Tibial nerve (tissue), 4 donors: ENCODE data around the gene MED12L. TPM values are rescaled to one million over a fixed set of nuclear protein-coding genes. Genes with fewer than 3 reads are reported as not detected.

Experiments
- DNase-seq, 2 donors: peaks; one replicate each; pipeline ENCODE4 v3.0.0-alpha.2; 2019; ENCODE audit warnings: low spot score in 2 of 2
- H3K27ac ChIP-seq, 4 donors: fragments of 200-600 bp; sonication (generic) in 3 of 4; one replicate each; pipeline ENCODE4 v1.5.1; 2017 to 2019; ENCODE audit warnings: mild to moderate bottlenecking in 1 of 4
- H3K27me3 ChIP-seq, 2 donors: fragments of 200-600 bp; sonication (generic) in 1 of 2; one replicate each; pipeline versions ENCODE4 v1.5.1 to v1.6.0; 2017 to 2019
- H3K36me3 ChIP-seq, 3 donors: fragments of 200-600 bp; sonication (generic); one replicate each; pipeline ENCODE4 v1.5.1; 2018 to 2019
- H3K4me1 ChIP-seq, 4 donors: fragments of 200-600 bp; sonication (generic) in 3 of 4; one replicate each; pipeline ENCODE4 v1.5.1; 2017 to 2019
- H3K4me3 ChIP-seq, 4 donors: fragments of 200-600 bp; sonication (generic) in 3 of 4; one replicate each; pipeline ENCODE4 v1.5.1; 2017 to 2019; ENCODE audit warnings: mild to moderate bottlenecking in 1 of 4, moderate library complexity in 1 of 4
- H3K9me3 ChIP-seq, 4 donors: fragments of 200-600 bp; sonication (generic) in 3 of 4; one replicate each; pipeline ENCODE4 v1.5.1; 2017 to 2019
- EP300 ChIP-seq, 2 donors: sonication (generic); formaldehyde crosslinking; IDR thresholded peaks; one replicate each; pipeline ENCODE4 v1.6.1; 2017; ENCODE audit warnings: antibody characterized with exemption in 2 of 2, mild to moderate bottlenecking in 1 of 2
- POLR2A ChIP-seq, 2 donors: fragments of 450-650 bp; IDR thresholded peaks; one replicate each; pipeline ENCODE4 v1.6.1; 2017; ENCODE audit warnings: antibody characterized with exemption in 2 of 2, mild to moderate bottlenecking in 2 of 2, moderate library complexity in 2 of 2
- WGBS, 2 donors: methylation state at CpG; one replicate each; pipeline ENCODE4 v1.1.5; 2018; 5-methylcytosine and 5-hydroxymethylcytosine counted together
- total RNA-seq, 4 donors: library from RNA; depleted of rRNA; stranded (reverse); fragments of >200 nt; gene quantifications; one replicate each; pipeline ENCODE4 v1.1.0, GENCODE V29; 2016
- TF ChIP-seq, protein P1 (sequence below), 5 experiments: fragments of 200-600 bp in 3 of 5; fragments of 450-650 bp in 2 of 5; sonication (generic) in 3 of 5; IDR thresholded peaks; one replicate each; pipeline ENCODE4 v1.5.1; 2016 to 2019; ENCODE audit warnings: antibody characterized with exemption in 5 of 5, mild to moderate bottlenecking in 3 of 5, moderate library complexity in 2 of 5

MED12L gene
- total RNA-seq, 4 donors from 2014 or later = 1.2 to 5.9 (median 2.4) TPM

DNA sequence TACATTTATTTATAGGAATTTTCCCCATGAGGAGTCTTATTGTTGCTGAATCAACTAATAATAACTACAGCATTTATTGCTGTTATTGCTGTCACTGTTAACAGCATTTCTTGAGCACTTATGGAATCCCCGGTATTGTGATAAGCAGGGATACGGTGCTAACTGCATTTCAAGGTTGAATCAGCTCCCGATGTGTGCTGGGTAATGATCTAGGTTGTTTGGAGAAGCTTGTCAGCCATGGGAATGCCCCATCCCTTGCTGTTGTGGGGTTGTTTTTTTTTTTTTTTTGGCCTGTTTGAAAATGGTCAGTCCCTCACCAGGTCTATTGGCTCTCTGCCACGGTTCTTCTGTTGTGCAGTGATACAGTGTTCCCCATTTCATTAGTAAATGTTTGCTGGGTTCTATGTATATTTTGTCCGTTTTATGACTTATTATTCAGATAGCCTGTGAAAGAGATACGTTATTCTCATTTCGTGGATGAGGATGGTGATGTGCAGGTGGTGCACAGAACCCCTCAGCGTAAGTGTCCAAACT, 48.5 kb downstream of the MED12L start:
- no peak for DNase-seq
- H3K9me3 ChIP-seq = peaks cover 0 to 6% (median 0%) of the 10 kb centered on the region in 4 donors
- no peaks in the 10 kb centered on the region for H3K27me3 ChIP-seq
- H3K4me1 ChIP-seq = peaks cover 0 to 7% (median 0%) of the 10 kb centered on the region in 4 donors
- WGBS, 2 donors = 69 to 73% methylated on average over 8 of the region's 8 CpGs
- no peak overlapping the region for H3K27ac ChIP-seq
- H3K4me3 ChIP-seq = no peak overlapping the region
- no peaks in the 10 kb centered on the region for H3K36me3 ChIP-seq
- TF ChIP-seq EP300 (IDR thresholded peaks at IDR 0.05) (no peak), POLR2A (IDR thresholded peaks at IDR 0.05) (no peak)
- TF ChIP-seq, protein P1, sequence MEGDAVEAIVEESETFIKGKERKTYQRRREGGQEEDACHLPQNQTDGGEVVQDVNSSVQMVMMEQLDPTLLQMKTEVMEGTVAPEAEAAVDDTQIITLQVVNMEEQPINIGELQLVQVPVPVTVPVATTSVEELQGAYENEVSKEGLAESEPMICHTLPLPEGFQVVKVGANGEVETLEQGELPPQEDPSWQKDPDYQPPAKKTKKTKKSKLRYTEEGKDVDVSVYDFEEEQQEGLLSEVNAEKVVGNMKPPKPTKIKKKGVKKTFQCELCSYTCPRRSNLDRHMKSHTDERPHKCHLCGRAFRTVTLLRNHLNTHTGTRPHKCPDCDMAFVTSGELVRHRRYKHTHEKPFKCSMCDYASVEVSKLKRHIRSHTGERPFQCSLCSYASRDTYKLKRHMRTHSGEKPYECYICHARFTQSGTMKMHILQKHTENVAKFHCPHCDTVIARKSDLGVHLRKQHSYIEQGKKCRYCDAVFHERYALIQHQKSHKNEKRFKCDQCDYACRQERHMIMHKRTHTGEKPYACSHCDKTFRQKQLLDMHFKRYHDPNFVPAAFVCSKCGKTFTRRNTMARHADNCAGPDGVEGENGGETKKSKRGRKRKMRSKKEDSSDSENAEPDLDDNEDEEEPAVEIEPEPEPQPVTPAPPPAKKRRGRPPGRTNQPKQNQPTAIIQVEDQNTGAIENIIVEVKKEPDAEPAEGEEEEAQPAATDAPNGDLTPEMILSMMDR (IDR thresholded peaks at IDR 0.05) = no peak

DNA sequence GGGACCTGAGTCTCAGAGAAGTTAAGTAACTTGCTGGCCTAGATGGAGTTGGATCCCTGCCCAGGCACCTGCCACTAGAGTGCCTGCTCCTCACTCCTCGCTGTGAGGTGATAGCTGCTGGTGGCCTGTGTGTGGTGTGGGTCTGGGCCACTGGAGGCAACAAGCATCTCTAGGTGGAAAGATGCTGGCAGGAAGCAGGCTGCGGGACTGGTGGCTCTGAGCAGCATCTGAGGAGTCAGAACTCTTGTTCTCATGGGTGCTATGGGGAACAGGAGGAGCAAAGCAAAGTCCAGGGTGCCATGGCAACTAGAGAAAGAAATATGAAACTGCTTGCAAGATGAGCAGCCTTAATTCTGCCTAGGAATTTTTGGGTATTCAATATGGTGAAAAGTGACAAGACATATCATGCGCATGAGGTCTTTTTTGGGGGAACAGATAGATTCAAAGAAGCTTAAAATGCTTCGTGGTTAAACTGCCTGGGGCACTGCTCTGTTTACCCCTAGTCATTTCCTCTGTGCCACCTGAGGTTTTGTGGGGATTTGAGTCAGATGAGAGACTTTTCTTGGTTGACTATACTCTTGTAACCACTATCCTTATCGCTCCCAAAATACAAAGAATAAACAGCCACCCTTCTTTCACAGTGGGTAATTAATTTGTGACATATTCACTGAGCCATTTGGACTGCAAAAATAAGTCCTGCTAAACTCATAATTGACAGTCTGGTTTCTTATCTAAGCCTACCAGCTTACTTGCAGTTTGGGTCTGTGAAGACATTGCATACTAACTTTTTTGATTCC, 50.3 kb downstream of the MED12L start:
- TF ChIP-seq EP300 (IDR thresholded peaks at IDR 0.05) = no peak
- TF ChIP-seq, protein P1 (IDR thresholded peaks at IDR 0.05) = no peak
- no peak for TF ChIP-seq POLR2A (IDR thresholded peaks at IDR 0.05)
- Histone ChIP-seq H3K4me3 (no peak overlapping the region), H3K27ac (no peak overlapping the region), H3K36me3 (no peaks in the 10 kb centered on the region), H3K27me3 (no peaks in the 10 kb centered on the region), H3K9me3 (peaks cover 0 to 6% (median 0%) of the 10 kb centered on the region in 4 donors), H3K4me1 (peaks cover 0 to 7% (median 0%) of the 10 kb centered on the region in 4 donors)
- no peak for DNase-seq
- WGBS, 2 donors = 80 to 81% methylated on average over 5 of the region's 5 CpGs

DNA sequence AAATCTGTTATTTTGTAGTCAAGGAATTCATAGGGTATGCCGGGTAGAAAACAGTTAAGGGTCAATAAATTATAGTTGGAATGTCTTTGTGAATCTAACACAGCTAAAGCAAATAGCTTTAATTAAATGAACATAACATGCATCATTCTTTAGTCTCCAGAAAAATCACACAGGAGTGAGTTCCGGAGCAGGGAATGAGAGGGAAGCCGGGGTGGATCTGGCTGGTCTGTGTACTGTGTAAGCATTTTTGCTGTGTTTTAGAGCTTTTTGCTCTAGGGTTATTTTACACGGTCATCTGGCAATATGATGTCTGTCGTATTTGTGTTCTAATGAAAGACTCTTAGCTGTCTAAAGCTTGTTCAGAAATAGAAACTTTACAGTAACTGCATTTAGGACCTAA, 57.5 kb downstream of the MED12L start:
- no peak for TF ChIP-seq EP300 (IDR thresholded peaks at IDR 0.05)

DNA sequence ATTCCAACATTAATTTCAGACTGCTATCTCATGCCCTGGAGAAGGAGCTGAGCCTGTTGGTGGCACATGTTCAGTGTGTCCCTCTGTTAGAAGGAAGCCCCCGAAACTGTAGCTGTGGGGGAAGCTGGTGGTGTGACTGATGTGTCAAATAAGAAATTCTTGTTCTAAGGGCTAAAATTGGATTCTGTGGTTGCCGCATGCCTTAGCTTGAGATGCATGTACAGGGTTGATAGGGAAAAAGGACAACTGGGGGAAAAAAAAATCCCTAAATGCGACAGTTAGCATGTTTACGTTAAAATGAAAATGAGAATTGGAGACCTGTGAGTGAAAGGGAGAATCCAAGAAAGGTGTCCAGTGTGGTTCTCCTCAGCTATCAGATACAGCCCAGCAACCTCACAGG, 58.6 kb downstream of the MED12L start:
- WGBS, 2 donors = 81 to 84% methylated on average over 4 of the region's 4 CpGs

More for the DNA sequence above, 57.5 kb downstream of the MED12L start:
- peaks cover 0 to 5% of the 10 kb centered on the region in 2 donors for H3K27me3 ChIP-seq
- no peaks in the 10 kb centered on the region for H3K9me3 ChIP-seq
- H3K27ac ChIP-seq = no peak overlapping the region
- H3K36me3 ChIP-seq = no peaks in the 10 kb centered on the region
- DNase-seq = no peak
- no peak overlapping the region for H3K4me3 ChIP-seq
- H3K4me1 ChIP-seq = peaks cover 0 to 12% (median 0%) of the 10 kb centered on the region in 4 donors
- 32 to 48% methylated on average over 5 of the region's 5 CpGs for WGBS, 2 donors

DNA sequence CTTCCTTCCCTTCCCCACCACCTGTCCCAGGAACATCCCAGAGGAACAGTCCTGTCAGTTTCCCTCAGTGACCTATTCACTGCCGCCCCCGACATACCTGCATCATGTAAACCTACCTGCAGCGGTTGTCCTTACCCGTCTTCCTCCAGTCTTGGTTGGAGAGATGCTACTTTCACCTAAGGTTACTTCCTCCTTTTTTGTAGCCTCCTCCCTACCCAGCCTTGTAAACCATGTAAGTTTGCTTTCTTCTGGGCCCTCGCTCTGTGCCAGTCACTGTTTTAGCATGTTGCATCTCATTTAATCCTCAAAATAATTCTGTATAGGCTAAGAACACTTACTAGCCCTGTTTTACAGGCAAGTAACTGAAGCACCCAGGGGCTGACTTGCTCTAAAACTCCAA, 59.3 kb downstream of the MED12L start:
- DNase-seq = no peak
- Histone ChIP-seq H3K4me3 (no peak overlapping the region), H3K9me3 (no peaks in the 10 kb centered on the region), H3K27me3 (peaks cover 0 to 5% of the 10 kb centered on the region in 2 donors), H3K27ac (no peak overlapping the region), H3K36me3 (no peaks in the 10 kb centered on the region), H3K4me1 (peaks cover 0 to 12% (median 0%) of the 10 kb centered on the region in 4 donors)
- WGBS, 2 donors = 88 to 95% methylated on average over 5 of the region's 5 CpGs
- TF ChIP-seq POLR2A (IDR thresholded peaks at IDR 0.05) (no peak), EP300 (IDR thresholded peaks at IDR 0.05) (no peak)
- TF ChIP-seq, protein P1 (IDR thresholded peaks at IDR 0.05) = no peak

More for the DNA sequence above, 58.6 kb downstream of the MED12L start:
- Histone ChIP-seq H3K27ac (no peak overlapping the region), H3K4me3 (no peak overlapping the region), H3K4me1 (peaks cover 0 to 12% (median 0%) of the 10 kb centered on the region in 4 donors), H3K9me3 (no peaks in the 10 kb centered on the region), H3K27me3 (peaks cover 0 to 5% of the 10 kb centered on the region in 2 donors), H3K36me3 (no peaks in the 10 kb centered on the region)
- TF ChIP-seq, protein P1 (IDR thresholded peaks at IDR 0.05) = no peak
- TF ChIP-seq EP300 (IDR thresholded peaks at IDR 0.05) (no peak), POLR2A (IDR thresholded peaks at IDR 0.05) (no peak)
- DNase-seq = no peak
